Endothelial cell of umbilical vein (primary cell): Measurements from ENCODE around the gene GLRX5. TPM values are rescaled to one million over a fixed set of nuclear protein-coding genes. Genes with fewer than 3 reads are reported as not detected.

ENCODE experiments used
- BruUV-seq: library from RNA; stranded (reverse); fragments of 400-500 nt; replicated peaks from 2 replicates; lab custom pipeline; 2021; lab: Mats Ljungman, UMichigan
- CTCF ChIA-PET: fragments of 300-600, 350-600 bp; sonication (Branson Sonifier 250); formaldehyde crosslinking; loops from one replicate; lab custom pipeline; 2021; ENCODE audit warnings: antibody characterized with exemption, inconsistent platforms; lab: Charles Lee
- POLR2A ChIA-PET: fragments of 300-600, 350-600 bp; sonication (Branson Sonifier 250); formaldehyde crosslinking; loops from one replicate; lab custom pipeline; 2021; ENCODE audit warnings: antibody characterized with exemption, inconsistent platforms; lab: Charles Lee
- DNase-seq: peaks from one replicate; pipeline ENCODE4 v3.0.0-alpha.2; 2011; ENCODE audit warnings: low read depth, low spot score
- FAIRE-seq: peaks from 2 replicates; lab custom pipeline; 2011; peaks lifted over from hg19 to GRCh38; lab: Jason Lieb, UNC
- H2AFZ ChIP-seq: 2 replicates; pipeline ENCODE4 v1.6.0; 2012; ENCODE audit warnings: low read depth, low read length, control low read depth, inconsistent platforms
- H3K27ac ChIP-seq: 2 replicates; pipeline ENCODE4 v1.5.1; 2011; ENCODE audit warnings: low read depth, mild to moderate bottlenecking, control low read depth, low read length, moderate library complexity; ENCODE audit not compliant: insufficient read depth
- H3K27me3 ChIP-seq, 2 experiments: 2 replicates each; pipeline versions ENCODE4 v1.6.0 to v1.6.1; 2011; ENCODE audit warnings: low read length in 2 of 2, mixed read lengths in 1 of 2; ENCODE audit not compliant: control insufficient read depth in 2 of 2, insufficient read depth in 2 of 2
- H3K36me3 ChIP-seq, 2 experiments: 2 replicates in 1 of 2; 3 replicates in 1 of 2; pipeline ENCODE4 v1.5.1; 2011; ENCODE audit warnings: low read length in 2 of 2, mild to moderate bottlenecking in 1 of 2, moderate library complexity in 1 of 2; ENCODE audit not compliant: control insufficient read depth in 2 of 2, insufficient read depth in 2 of 2; ENCODE audit errors: extremely low read depth in 1 of 2
- H3K4me1 ChIP-seq: 3 replicates; pipeline ENCODE4 v1.5.1; 2011; ENCODE audit warnings: mild to moderate bottlenecking, low read length; ENCODE audit not compliant: control insufficient read depth, insufficient read depth; ENCODE audit errors: extremely low read depth
- H3K4me2 ChIP-seq: 2 replicates; pipeline ENCODE4 v1.6.1; 2011; ENCODE audit warnings: low read length, control low read depth, mixed read lengths; ENCODE audit not compliant: insufficient read depth
- H3K4me3 ChIP-seq, 3 experiments: fragments of 200-600 bp in 1 of 3; sonication (generic), shearing (Covaris generic) in 1 of 3; replicated peaks in 1 of 3; 2 replicates each; pipeline ENCODE4 v1.5.1; 2011 to 2016; ENCODE audit warnings: control low read depth in 3 of 3, low read length in 3 of 3, mild to moderate bottlenecking in 2 of 3, inconsistent platforms in 1 of 3, low read depth in 1 of 3, moderate library complexity in 1 of 3; ENCODE audit not compliant: insufficient read depth in 1 of 3
- H3K79me2 ChIP-seq: 2 replicates; pipeline ENCODE4 v1.6.0; 2012; ENCODE audit warnings: low read length, inconsistent platforms; ENCODE audit not compliant: control insufficient read depth, insufficient read depth
- H3K9ac ChIP-seq: replicated peaks from 2 replicates; pipeline ENCODE3; 2011; ENCODE audit warnings: low read length, control low read depth; ENCODE audit not compliant: insufficient read depth; ENCODE audit errors: extremely low read depth
- H3K9me1 ChIP-seq: replicated peaks from 3 replicates; pipeline ENCODE4 v1.6.0; 2011; ENCODE audit warnings: mild to moderate bottlenecking, low read length; ENCODE audit not compliant: control insufficient read depth, insufficient read depth; ENCODE audit errors: extremely low read depth
- H3K9me3 ChIP-seq: replicated peaks from 2 replicates; pipeline ENCODE4 v1.5.1; 2012; ENCODE audit warnings: low read length, inconsistent platforms; ENCODE audit not compliant: control insufficient read depth, insufficient read depth
- H4K20me1 ChIP-seq: replicated peaks from 2 replicates; pipeline ENCODE3; 2011; ENCODE audit warnings: mild to moderate bottlenecking, low read length; ENCODE audit not compliant: control insufficient read depth, insufficient read depth; ENCODE audit errors: extremely low read depth
- FOS ChIP-seq: IDR thresholded peaks from 2 replicates; pipeline ENCODE4 v1.6.1; 2011; ENCODE audit warnings: mild to moderate bottlenecking, low read length, moderate library complexity, borderline replicate concordance; ENCODE audit not compliant: insufficient read depth
- GATA2 ChIP-seq: IDR thresholded peaks from 2 replicates; pipeline ENCODE4 v1.7.0; 2011; ENCODE audit warnings: low read depth, mild to moderate bottlenecking, moderate library complexity, mixed read lengths, low read length; ENCODE audit not compliant: insufficient read length, insufficient read depth
- JUN ChIP-seq: IDR thresholded peaks from 2 replicates; pipeline ENCODE4 v1.6.1; 2011; ENCODE audit warnings: borderline replicate concordance, low read depth; ENCODE audit not compliant: insufficient read length, insufficient read depth
- POLR2AphosphoS5 ChIP-seq: IDR thresholded peaks from 2 replicates; pipeline ENCODE4 v1.6.1; 2012; ENCODE audit warnings: low read depth, mild to moderate bottlenecking, control low read depth, low read length, moderate library complexity; ENCODE audit not compliant: insufficient read depth
- dilution Hi-C: fragments of 300-500 bp; cut with MboI; formaldehyde crosslinking; loops from one replicate; pipeline ENCODE4 v1.15.0; 2019; ENCODE audit warnings: low sequenced_read_pairs; ENCODE audit not compliant: extremely low pct_ligation_motif_present
- intact Hi-C: fragments of 100-400 bp; cut with micrococcal nuclease; formaldehyde crosslinking; loops from one replicate; pipeline ENCODE4 v1.10.0; 2022
- polyA plus RNA-seq, 4 experiments: library from polyadenylated mRNA; depleted of rRNA in 3 of 4; stranded (reverse) in 3 of 4; unstranded in 1 of 4; fragments of >200 nt; gene quantifications; 2 replicates each; pipeline versions ENCODE4 v1.2.1 to v1.2.3, GENCODE V29; 2011 to 2012; ENCODE audit warnings: missing spikeins in 1 of 4
- total RNA-seq: library from RNA; stranded (reverse); gene quantifications from 2 replicates; pipeline ENCODE4 v1.2.3, GENCODE V29; 2021

Gene GLRX5
- total and polyA plus RNA-seq, 2 donors (not counting 3 experiments of a cell fraction or from before 2014, with no cell fraction given): 42.6 to 52.0 TPM

DNA sequence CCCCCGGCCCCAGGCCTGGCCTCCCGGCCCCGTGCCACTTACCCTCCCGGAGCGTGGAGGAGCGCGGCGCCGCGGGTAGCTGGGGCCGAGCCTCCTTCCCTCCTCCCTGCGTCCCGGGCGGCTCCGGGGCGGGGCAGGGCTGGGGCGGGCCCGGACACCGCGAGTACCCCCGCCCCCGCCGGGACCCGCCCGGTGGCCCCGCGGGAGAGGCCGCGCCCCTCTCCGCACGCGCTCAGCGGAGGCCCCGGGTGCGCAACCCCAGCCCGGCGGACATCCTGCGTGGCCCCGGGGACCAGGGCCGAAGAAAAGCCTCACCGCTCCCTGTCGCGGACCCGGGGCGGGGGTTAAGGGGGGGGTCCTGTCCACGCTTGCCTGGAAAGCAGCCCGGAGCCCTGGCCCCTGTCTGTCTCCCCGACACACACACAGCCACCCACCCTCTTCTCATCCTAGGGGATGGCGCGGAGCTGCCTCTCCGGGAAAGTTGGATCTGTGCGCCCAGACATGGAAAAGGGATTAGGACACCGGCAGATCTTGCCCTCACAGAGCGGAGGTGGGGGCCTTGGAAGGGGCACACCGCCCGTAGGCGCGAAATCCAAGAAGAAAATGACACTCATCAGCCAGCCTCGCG lies 18.2 kb upstream of the GLRX5 start, which contains the start of gene SYNE3:
SYNE3 (minus strand) TSS at position 97 of the 628 bp plus-strand sequence. CDS start 40,829 bp downstream, outside the sequence.
- intact Hi-C loops: loop anchor here (10.0 kb wide), 1 partner anchor 362 kb away; the partner anchor contains the start of gene DICER1
- H3K27me3 ChIP-seq: no peaks in the 10 kb centered on the region
- no peak within 1 kb of the TSS for H3K27ac ChIP-seq
- no peak for FAIRE-seq
- no peaks in the 10 kb centered on the region for H3K9me3 ChIP-seq
- ChIA-PET POLR2A (interaction anchor here (0.6 to 1.0 kb wide), 3 partner anchors 9 to 65 kb away, joined by 3 read pairs; no protein-coding TSS in a partner anchor), CTCF (interaction anchor here (0.6 to 6.6 kb wide), 12 partner anchors 10 to 90 kb away, joined by 3 to 79 read pairs (median 4); no protein-coding TSS in a partner anchor)
- no peaks in the 10 kb centered on the region for H3K36me3 ChIP-seq
- peak within 1 kb of the TSS; percentile 64 for H3K4me2 ChIP-seq
- peak within 1 kb of the TSS; percentile 27 for H3K9ac ChIP-seq
- H3K79me2 ChIP-seq: no peaks in the 10 kb centered on the region
- TF ChIP-seq JUN: no peak
- TF ChIP-seq GATA2: no peak
- TF ChIP-seq POLR2AphosphoS5: peak; percentile 13
- no peak for TF ChIP-seq FOS
- no peak for DNase-seq
- no peaks in the 10 kb centered on the region for H3K9me1 ChIP-seq
- peak within 1 kb of the TSS; percentile 51 to 58 (median 52) for H3K4me3 ChIP-seq
- peaks cover 55% of the 10 kb centered on the region for H3K4me1 ChIP-seq
- BruUV-seq: no TSS peak
- H2AFZ ChIP-seq: peak within 1 kb of the TSS; percentile 46
- H4K20me1 ChIP-seq: no peaks in the 10 kb centered on the region
- dilution Hi-C loops: no loop called here
